GM19452 (cell line): ENCODE results near the gene SPON1.

ENCODE experiments used
- ATAC-seq: cut with Tn5 transposase; IDR thresholded peaks from one replicate; pipeline ENCODE4 v1.9.1; 2021; ENCODE audit not compliant: unreplicated experiment

Gene SPON1

GRCh38 chr11:14179116-14179820 lies 216.7 kb downstream of the SPON1 start:
- no peak for ATAC-seq

DNA sequence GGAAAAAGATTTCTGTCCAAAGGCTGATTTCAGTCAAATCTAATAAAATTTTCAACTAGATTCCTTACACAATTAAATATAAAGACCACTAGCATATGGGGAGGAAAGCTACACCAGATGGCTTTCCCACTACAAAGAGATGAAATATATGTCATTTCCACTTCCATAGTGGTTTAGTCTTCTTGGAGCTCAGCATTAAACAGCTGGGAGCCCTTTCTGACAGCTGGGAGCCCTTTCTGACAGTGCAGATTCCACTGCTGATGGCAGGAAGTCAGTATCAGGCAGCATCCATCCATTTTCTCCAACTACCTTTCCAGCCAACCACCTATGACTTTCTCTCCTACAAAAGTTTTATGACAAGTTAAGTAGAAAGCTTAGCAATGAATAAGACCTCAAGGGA lies 218.6 kb downstream of the SPON1 start:
- ATAC-seq: no peak

DNA sequence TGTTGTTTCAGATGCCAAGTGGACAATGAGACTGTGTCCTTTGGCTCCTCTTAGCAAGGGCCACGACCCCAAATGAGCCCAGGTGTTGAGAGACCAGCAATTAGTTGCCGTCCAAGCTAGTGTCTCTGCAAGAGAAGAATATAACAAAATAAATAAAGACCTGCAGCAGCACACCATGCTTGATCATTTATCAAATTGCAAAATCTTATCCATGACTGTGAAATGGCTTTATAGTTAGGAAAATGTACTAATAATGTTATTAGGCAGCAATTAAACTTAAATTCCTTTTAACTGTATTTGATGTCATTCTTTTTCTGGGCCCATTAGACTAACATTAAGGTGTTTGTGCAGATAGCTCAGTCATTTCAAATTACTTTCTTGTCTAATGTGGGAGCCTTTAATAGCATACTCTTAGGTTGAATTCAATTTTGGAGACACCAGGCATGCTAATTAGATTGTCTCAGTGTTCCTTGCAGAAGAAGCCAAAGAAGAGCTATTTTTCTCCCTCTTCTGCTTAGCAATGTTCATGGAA lies 220.4 kb downstream of the SPON1 start:
- no peak for ATAC-seq

DNA sequence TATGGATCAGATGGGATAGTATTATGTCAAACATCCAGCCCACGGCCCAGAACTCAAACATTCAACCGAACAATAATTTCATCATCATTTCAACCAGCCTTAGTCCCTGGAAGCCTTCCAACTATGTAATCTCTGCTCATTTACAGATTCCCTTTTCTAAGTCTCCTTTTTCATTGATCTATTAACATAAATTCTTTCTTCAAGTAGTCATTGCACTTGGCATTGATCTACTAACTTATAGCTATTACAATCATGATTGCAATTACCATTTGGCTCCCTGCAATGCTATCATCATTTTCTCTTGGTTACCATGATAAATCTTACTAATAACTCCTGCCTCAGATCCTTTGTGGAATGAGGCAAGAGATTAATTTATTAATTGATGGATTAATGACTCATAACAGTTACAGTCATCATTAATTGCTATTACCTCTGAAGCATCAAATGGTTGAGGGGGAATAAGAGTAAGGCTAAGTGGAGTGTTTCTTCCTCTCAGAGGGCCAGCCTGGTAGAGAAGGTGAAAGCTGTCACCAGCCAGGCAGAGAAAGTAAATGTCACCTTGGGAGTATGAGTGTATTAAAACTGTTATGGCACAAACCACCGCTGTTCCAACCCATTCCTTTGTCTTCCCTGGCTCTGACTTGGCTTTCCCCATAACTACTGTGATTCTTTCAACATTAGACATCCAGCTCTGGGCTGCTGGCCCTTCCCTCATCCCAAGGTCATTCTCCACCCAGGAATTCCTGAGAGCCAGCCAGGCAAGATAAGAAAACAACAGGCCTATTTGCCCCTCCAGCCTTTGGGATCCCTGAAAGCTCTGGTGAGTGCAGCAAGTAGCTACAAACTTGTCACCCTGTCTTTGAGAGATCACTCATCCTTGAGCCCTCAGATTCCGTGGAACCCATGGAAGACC lies 221.8 kb downstream of the SPON1 start:
- ATAC-seq: no peak

- ATAC-seq: no peak
Observed at GRCh38 chr11:14185461-14185860, 222.9 kb downstream of the SPON1 start.

- no peak for ATAC-seq
Observed at GRCh38 chr11:14186046-14186775, 223.7 kb downstream of the SPON1 start.

DNA sequence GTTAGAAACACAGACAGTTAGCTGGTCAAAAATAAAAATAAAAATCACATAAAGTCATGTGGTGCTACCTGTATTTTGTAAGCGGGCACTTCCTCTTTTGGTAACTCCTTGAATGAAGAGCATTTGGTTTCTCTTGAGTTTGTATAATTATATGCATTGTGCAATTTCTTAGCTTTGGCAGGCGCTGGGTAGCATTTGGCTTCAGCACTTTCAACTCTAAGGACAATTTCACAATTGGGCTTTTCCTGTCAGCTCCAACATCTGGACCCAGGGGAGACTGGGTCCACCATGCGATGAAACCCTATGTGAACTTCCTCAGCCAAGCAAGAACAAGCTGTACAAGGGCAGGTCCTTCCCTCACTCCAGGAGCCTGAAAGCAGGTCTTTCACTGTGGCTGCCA lies 227.4 kb downstream of the SPON1 start:
- ATAC-seq: no peak

DNA sequence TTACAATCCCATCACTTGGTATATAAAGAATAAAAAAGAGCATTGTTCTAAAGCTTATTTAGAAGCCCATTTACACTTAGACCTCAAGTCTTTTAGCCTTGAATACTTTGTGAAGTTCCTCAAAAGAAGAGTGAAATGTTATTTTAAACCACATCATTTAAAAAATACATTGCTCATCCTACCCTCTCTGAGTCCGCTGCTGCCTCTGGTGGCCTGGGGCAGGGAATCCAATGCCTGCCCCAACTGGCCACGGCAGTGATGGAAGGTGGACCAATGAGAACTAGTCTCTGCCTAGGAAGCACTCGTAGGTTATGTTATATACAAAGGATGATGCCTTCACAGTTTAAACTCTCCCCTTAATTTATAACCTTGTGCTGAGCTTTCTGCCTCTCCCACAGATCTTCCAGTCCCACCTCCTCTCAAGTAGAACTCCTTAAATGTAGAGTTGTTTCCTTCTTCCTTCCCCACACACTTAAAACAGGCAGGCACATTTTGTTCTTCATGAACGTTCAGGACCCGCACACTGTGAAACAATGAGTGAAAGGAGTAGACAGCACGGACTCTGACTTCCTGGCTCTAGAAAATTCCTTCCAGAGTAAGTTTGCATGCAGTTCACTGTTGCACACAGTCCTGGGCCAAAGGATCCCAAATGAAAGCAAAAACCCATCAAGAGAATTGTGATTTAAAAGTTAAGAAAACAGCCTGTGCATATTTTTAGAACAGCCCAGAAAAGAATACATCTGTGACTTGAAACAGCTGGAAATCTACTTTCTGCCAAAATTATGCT lies 228.7 kb downstream of the SPON1 start:
- ATAC-seq: no peak

DNA sequence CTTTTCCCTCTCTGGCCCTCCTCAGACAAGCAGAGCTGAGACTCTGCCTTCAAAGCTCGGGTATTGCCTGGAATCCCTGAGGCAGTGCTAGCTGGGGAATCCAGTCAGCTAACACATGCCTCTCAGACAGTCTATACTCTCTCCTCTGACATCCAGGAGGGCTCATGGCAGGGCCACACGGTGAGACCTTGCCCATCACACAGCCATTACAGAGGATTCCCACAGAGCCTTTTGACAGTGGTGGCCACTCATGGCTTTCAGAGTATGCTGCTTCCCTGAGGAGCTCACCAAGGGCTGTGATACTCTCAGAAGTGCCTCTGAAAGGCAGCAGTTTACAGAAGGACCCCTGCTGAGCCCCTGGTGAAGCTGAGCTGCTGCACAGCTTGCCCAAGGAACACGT lies 231.1 kb downstream of the SPON1 start:
- no peak for ATAC-seq

DNA sequence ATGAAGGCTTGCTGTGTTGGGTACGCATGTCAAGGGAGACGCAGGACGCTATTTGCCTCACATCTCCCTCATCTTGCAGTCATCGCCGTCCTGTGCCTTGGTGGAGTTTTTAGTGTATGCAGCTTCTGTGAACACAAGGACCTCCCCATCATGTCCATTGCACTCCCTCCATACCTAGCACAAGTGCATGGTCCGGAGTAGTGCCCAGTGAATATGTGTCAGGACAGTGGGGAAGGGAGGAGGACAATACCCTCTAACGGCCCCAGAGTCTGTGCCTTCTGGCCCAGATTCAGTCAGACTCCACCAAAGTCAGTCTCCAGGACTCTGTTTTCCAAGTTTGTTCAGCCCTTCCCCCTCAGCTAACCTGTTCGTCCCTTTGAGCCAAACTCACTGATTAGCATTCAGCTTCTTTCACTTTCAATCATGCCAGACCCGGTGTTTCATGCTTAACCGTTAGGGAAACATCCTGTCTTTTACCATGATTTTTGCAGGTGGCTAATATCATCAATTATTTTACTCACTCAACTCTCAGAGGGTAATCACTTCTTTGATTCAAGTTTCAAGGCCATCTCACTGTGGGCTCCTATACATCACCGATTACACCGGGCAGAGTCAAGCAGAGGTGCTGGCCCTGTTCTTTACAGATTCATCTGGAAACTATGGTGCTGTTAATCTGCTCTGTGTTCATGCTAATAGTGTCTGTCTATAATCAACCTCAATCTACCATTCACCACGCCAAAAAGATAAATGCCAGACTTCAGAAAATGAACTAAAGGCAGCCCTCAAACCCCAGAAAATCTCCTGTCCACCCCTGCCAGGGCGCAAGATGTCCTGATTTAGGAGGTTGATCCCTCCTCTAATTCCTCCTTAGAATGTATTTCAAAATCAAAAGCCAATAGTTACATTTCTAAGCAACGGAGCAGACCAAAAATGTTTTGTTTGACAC lies 240.0 kb downstream of the SPON1 start:
- ATAC-seq: no peak

DNA sequence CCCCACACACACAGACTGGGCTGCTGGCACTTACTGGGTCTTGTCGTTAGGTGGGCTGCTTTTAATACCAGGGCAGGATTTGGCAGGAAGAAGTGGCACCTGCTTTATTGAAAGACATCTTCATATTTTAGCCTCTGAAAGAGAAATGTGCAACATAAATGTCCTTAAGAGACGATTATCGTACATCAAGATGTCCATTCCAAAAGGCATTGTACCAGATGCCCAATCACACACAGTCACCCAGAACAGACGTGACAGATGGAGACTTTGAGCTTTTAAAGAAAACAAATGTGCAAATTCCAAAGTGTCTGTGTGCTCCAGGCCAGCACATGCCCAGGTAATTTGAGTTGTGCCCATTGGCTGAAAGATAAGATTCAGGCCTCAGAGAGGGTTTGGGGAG lies 240.8 kb downstream of the SPON1 start:
- ATAC-seq: no peak

GRCh38 chr11:14212986-14213385 lies 250.5 kb downstream of the SPON1 start:
- ATAC-seq: no peak

DNA sequence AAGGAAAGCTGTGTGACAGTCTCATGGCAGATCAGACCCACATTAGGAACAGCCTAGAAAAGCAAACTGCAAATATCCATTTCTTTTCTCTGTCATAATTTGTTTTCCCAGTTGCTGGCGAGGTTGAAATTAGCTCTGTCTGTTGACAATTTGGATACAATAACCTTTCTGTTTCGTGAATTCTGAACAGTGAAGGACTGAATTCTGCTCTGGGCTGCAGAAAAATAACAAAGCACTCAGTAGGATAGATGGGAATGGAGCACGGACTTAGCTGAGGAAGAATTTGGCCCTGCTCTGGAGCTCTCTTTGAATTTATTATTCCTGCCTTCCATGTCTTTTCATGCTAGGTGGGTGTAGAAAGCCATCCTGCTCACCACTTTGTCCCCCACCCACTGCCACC lies 256.2 kb downstream of the SPON1 start:
- no peak for ATAC-seq

DNA sequence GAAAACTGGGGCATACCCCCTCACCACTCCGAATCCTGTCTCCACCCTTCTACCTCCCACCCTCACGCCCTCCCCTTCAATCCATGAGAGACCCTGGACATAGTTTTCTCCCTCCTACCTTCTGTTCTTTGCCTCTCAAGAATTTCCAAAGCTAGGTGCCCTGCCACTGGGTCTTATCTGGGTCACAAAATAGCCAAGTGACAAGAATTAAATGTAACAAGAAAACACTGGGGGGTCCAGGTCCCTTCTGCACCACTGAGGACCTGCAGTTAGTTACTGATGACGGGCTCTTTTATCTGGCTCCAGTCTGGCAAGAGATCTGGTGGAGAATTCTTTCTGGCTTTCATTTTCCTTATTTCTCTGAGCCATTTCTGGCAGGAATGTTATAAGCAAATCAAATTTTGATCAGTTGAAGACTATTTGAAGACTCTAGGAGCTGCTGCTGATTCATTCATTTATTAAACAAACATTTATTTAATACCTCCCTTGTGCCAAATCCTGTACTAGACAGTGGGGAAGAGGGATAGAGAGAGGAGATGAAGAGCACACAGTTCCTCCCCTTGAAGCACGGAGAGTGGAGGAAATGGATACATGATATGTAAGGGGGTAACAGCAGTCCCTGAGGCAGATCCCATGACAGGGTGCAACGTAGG lies 261.2 kb downstream of the SPON1 start:
- ATAC-seq: no peak

DNA sequence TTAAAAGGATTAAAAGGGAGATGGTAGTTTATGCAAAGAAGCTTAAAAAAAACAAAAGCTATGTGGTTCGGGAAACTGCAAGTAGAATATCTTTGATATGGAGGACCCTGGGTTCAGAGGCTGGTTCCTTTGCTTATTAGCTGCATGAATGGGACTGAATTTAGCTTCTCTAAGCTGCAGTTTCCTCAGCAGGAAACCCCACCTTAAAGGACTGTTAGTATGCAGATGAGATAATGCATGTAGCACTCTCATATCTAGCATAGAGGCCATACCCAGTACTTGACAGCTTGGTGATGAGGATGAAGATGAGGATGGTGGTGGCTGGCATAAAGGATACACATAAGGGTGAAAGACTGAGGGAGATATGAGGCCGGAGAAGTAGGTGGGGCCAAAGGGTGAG lies 261.9 kb downstream of the SPON1 start:
- no peak for ATAC-seq

- ATAC-seq: no peak
Observed at GRCh38 chr11:14225666-14226065, 263.1 kb downstream of the SPON1 start.

DNA sequence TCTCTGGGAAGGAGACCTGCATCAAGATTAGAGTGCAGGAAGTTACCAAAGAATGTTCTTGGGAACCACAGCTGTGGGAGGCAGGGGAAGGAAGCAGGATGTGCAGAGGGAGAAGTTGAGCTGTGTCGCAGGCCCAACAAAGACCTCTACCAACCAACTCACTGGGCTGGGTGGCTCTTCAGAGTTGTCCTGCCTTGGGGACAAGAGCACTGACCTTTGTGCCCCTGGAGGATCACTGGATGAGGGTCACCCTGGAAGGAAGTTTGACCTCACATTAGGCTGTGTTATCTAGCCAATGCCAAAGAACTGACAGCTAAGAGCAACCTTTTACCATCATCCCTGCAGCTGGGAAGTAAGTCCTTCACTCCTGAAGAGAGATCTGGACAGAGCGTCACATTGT lies 265.8 kb downstream of the SPON1 start:
- no peak for ATAC-seq

DNA sequence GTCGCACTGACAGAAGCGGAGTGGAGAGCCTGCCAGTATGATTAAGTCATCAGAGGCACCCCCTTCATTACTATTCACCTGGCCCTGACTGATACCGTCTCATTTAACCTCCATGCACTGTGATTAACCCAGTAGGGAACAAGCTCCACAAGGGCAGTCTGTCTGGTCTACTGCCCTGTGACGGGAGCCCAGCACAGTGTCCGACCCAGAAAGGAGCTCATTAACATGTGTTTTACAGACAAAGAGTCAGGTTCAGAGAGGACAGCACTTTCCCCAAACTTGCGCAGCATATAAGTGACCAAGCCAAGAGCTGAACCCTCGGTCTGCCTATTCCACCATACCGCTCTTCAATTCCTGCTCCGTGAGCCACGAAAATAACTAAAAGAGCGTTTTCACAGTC lies 266.9 kb downstream of the SPON1 start:
- no peak for ATAC-seq

GRCh38 chr11:14230407-14230806 lies 267.9 kb downstream of the SPON1 start:
- no peak for ATAC-seq
